Common myeloid progenitor, CD34-positive (primary cell): ENCODE measurements around the gene PDE7B.
A peak's percentile ranks its signal among the peaks of the same experiment; 100 is the strongest.

Experiments
- CTCF ChIA-PET: fragments of 350-600 bp; sonication (Branson Sonifier 250); formaldehyde crosslinking; loops from one replicate; lab custom pipeline; 2021; ENCODE audit warnings: antibody characterized with exemption; lab: Charles Lee
- POLR2A ChIA-PET: fragments of 350-600 bp; sonication (Branson Sonifier 250); formaldehyde crosslinking; loops from one replicate; lab custom pipeline; 2021; ENCODE audit warnings: antibody characterized with exemption; lab: Charles Lee
- DNase-seq, 3 donors: peaks; one replicate each; pipeline versions ENCODE4 v3.0.0 to v3.0.0-alpha.2; 2013
- H3K27ac ChIP-seq, 2 experiments: 1 replicate in 1 of 2; 2 replicates in 1 of 2; pipeline ENCODE4 v1.7.0; 2013; ENCODE audit warnings: inconsistent platforms in 2 of 2, low read length in 2 of 2, mild to moderate bottlenecking in 2 of 2, low read depth in 1 of 2, moderate library complexity in 1 of 2; ENCODE audit not compliant: severe bottlenecking in 2 of 2, insufficient read depth in 1 of 2, poor library complexity in 1 of 2
- H3K27me3 ChIP-seq, 5 experiments: replicated peaks in 2 of 5; 1 replicate in 3 of 5; 2 replicates in 2 of 5; pipeline versions ENCODE4 v1.6.1 to v1.7.0; 2013; ENCODE audit warnings: low read length in 4 of 5, mild to moderate bottlenecking in 2 of 5, moderate library complexity in 2 of 5, inconsistent platforms in 1 of 5; ENCODE audit not compliant: insufficient read depth in 5 of 5, control insufficient read depth in 4 of 5
- H3K36me3 ChIP-seq, 4 experiments: 1 replicate in 2 of 4; 2 replicates in 2 of 4; pipeline versions ENCODE4 v1.6.1 to v1.7.0; 2013; ENCODE audit warnings: low read length in 3 of 4, control low read depth in 1 of 4, mild to moderate bottlenecking in 1 of 4; ENCODE audit not compliant: control insufficient read depth in 4 of 4, insufficient read depth in 4 of 4
- H3K4me1 ChIP-seq, 4 experiments: 1 replicate in 3 of 4; 2 replicates in 1 of 4; pipeline versions ENCODE4 v1.6.1 to v1.7.1; 2013; ENCODE audit warnings: low read length in 3 of 4, mild to moderate bottlenecking in 3 of 4, control low read depth in 1 of 4, inconsistent platforms in 1 of 4, moderate library complexity in 1 of 4; ENCODE audit not compliant: control insufficient read depth in 4 of 4, insufficient read depth in 4 of 4; ENCODE audit errors: control extremely low read depth in 1 of 4
- H3K4me3 ChIP-seq, 7 experiments: 1 replicate in 4 of 7; 2 replicates in 3 of 7; pipeline versions ENCODE4 v1.5.1 to v1.7.0; 2013; ENCODE audit warnings: mild to moderate bottlenecking in 7 of 7, low read length in 6 of 7, moderate library complexity in 6 of 7, inconsistent platforms in 2 of 7, low read depth in 2 of 7, control low read depth in 1 of 7; ENCODE audit not compliant: insufficient read depth in 4 of 7, control insufficient read depth in 1 of 7; ENCODE audit errors: extremely low read depth in 1 of 7
- H3K9me3 ChIP-seq, 5 experiments: 1 replicate in 4 of 5; 2 replicates in 1 of 5; pipeline versions ENCODE4 v1.6.1 to v1.7.1; 2013; ENCODE audit warnings: low read length in 4 of 5, mild to moderate bottlenecking in 2 of 5, inconsistent platforms in 1 of 5, low read depth in 1 of 5, moderate library complexity in 1 of 5; ENCODE audit not compliant: control insufficient read depth in 4 of 5, insufficient read depth in 2 of 5; ENCODE audit errors: control extremely low read depth in 1 of 5
- WGBS: methylation state at CpG from one replicate; pipeline ENCODE4 v1.1.5; 2013; ENCODE audit not compliant: insufficient coverage; 5-methylcytosine and 5-hydroxymethylcytosine counted together

PDE7B gene

GRCh38 chr6:136166815-136167214, 315.3 kb downstream of the PDE7B start:
- WGBS, result 100% methylated on average over 1 of the region's 1 CpG
- no peak overlapping the region for H3K4me3 ChIP-seq
- no peaks in the 10 kb centered on the region for H3K4me1 ChIP-seq
- H3K9me3 ChIP-seq, result peaks cover 0 to 15% (median 3%) of the 10 kb centered on the region in 5 experiments
- H3K27ac ChIP-seq, result no peak overlapping the region
- ChIA-PET CTCF (no interaction called here), POLR2A (no interaction called here)
- DNase-seq, result no peak
- no peaks in the 10 kb centered on the region for H3K27me3 ChIP-seq
- H3K36me3 ChIP-seq, result no peaks in the 10 kb centered on the region

- CTCF ChIA-PET, result no interaction called here
- H3K4me3 ChIP-seq, result no peak overlapping the region
These were observed 318.1 kb downstream of the PDE7B start for GRCh38 chr6:136169394-136170148.

GRCh38 chr6:136171231-136171630, 319.7 kb downstream of the PDE7B start:
- H3K27ac ChIP-seq, result no peak overlapping the region
- H3K36me3 ChIP-seq, result no peaks in the 10 kb centered on the region
- no peak overlapping the region for H3K4me3 ChIP-seq
- ChIA-PET POLR2A (no interaction called here), CTCF (no interaction called here)
- DNase-seq, result peak in 1 of 3 donors; percentile 2
- WGBS, result 100% methylated on average over 1 of the region's 3 CpGs
- no peaks in the 10 kb centered on the region for H3K9me3 ChIP-seq
- H3K27me3 ChIP-seq, result no peaks in the 10 kb centered on the region
- H3K4me1 ChIP-seq, result no peaks in the 10 kb centered on the region

More at GRCh38 chr6:136169394-136170148, 318.1 kb downstream of the PDE7B start:
- Histone ChIP-seq H3K36me3 (no peaks in the 10 kb centered on the region), H3K9me3 (peaks cover 0 to 2% (median 0%) of the 10 kb centered on the region in 5 experiments), H3K27me3 (no peaks in the 10 kb centered on the region), H3K27ac (no peak overlapping the region), H3K4me1 (no peaks in the 10 kb centered on the region)
- POLR2A ChIA-PET, result no interaction called here
- 95% methylated on average over 2 of the region's 2 CpGs for WGBS
- no peak for DNase-seq

DNA sequence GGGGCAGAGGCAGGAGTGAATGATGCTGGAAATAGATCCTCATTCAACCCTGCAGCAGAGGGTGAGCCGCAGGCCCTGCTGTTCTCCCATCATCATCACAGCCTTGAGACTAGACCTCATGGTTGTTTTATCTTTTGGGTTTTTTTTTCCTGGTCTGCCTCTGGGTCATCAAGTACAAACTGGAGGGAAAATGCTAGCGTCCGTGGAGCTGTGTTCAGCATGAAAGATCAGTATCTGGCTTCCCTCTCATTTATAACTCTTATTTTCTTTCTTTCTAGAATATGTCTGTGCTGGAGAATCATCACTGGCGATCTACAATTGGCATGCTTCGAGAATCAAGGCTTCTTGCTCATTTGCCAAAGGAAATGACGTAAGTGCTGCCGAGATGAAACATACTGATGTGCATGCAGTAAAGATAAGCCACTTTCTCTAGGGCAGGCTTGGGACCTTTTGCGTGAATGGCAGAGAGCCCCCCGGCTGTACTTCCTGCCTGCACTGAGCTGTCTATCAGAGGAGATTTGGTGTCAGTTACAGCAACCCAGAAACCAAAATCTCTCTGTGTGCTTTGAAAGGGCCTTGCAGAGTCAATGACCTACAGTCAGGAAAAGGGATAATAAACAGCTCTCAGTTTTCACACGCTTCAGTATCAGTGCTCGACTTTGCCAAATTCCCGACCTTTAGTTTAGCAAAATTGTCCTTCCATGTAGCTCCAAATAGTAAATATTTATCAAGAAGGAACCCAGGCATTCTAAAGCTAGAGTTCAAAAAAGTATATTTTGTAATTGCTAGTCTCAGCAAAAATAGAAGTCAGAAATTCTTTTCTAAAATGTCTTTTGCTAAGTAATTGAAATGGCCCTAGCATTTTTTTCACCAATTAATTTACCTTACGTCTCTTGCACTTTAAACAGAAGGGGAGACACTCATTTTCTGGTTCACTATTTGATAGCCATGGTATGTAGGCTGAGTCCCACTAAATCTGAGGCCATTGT, 322.3 kb downstream of the PDE7B start:
- ChIA-PET POLR2A (no interaction called here), CTCF (no interaction called here)
- H3K4me1 ChIP-seq, result no peaks in the 10 kb centered on the region
- no peaks in the 10 kb centered on the region for H3K9me3 ChIP-seq
- no peak overlapping the region for H3K4me3 ChIP-seq
- 76% methylated on average over 8 of the region's 13 CpGs for WGBS
- peak; percentile 10 to 12 (median 12) for DNase-seq
- H3K27ac ChIP-seq, result no peak overlapping the region
- no peaks in the 10 kb centered on the region for H3K36me3 ChIP-seq
- H3K27me3 ChIP-seq, result no peaks in the 10 kb centered on the region

DNA sequence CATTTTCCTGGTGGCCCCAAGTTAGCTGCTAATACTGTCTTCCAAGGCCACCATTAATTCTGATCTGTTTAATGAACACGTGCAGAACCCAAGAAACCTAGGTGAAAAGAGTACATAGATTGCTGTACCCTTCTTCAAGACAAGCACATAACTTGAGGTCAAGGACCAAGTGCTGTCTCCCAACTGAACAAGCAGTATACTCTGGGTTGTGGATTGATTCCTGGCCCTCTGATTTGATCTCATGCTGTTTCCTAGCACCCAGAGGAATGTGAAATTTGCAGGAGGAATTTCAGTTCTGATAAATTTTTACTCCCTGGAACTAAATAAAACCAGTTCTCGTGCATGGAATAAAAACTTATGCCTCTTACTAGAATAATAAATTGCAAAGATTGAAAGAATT, 323.0 kb downstream of the PDE7B start:
- H3K4me3 ChIP-seq, result no peak overlapping the region
- DNase-seq, result no peak
- H3K9me3 ChIP-seq, result no peaks in the 10 kb centered on the region
- ChIA-PET CTCF (no interaction called here), POLR2A (no interaction called here)
- no peaks in the 10 kb centered on the region for H3K4me1 ChIP-seq
- WGBS, result no CpG with 5 or more reads among the region's 2 CpGs
- H3K27ac ChIP-seq, result no peak overlapping the region
- no peaks in the 10 kb centered on the region for H3K36me3 ChIP-seq
- H3K27me3 ChIP-seq, result no peaks in the 10 kb centered on the region

DNA sequence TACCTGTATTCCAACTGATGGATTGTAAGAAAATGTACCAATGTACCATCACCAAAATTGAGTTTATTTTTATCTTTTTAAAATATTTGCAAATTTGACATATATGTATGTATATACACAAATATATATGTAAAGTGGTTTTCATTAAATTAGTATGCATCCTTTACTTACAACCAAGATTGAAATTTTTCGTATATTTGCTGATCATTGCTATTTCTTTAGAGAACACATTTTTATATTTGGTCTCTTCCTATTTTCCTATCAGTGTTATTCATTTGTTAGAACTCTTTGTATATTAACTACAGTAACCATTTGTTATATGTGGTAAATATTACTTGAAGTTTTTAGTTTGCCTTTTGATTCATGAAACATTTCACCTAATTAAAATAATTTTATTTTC, 324.4 kb downstream of the PDE7B start:
- ChIA-PET CTCF (no interaction called here), POLR2A (no interaction called here)
- DNase-seq, result no peak
- WGBS, result no CpG with 5 or more reads among the region's 1 CpG
- Histone ChIP-seq H3K27ac (no peak overlapping the region), H3K4me3 (no peak overlapping the region), H3K4me1 (no peaks in the 10 kb centered on the region), H3K9me3 (peaks cover 0 to 2% (median 0%) of the 10 kb centered on the region in 5 experiments), H3K36me3 (no peaks in the 10 kb centered on the region), H3K27me3 (no peaks in the 10 kb centered on the region)

DNA sequence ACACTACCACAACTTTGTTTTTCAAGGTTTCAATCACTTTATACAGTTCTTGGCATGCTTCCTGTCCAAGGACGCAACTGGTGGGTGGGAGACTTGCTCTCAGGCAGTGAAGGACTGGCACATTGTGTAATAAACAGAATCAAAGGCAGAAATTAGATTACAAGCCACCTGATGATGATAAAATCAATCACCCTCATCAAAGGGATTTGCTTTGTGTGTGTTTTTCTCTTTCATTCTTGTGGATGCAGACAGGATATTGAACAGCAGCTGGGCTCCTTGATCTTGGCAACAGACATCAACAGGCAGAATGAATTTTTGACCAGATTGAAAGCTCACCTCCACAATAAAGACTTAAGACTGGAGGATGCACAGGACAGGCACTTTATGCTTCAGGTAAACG, 327.2 kb downstream of the PDE7B start:
- ChIA-PET POLR2A (no interaction called here), CTCF (no interaction called here)
- Histone ChIP-seq H3K36me3 (no peaks in the 10 kb centered on the region), H3K4me3 (no peak overlapping the region), H3K4me1 (no peaks in the 10 kb centered on the region), H3K27me3 (no peaks in the 10 kb centered on the region), H3K27ac (no peak overlapping the region), H3K9me3 (peaks cover 0 to 2% (median 0%) of the 10 kb centered on the region in 5 experiments)
- DNase-seq, result no peak
- 100% methylated on average over 1 of the region's 2 CpGs for WGBS
